SK-N-SH (cell line): Measurements from ENCODE around the gene ZNF280D. TPM values are rescaled to one million over a fixed set of nuclear protein-coding genes. Genes with fewer than 3 reads are reported as not detected.

ENCODE experiments used
- CTCF ChIA-PET: fragments of 300-600, 350-600 bp; formaldehyde crosslinking; extraction: SDS; loops from one replicate; lab custom pipeline; 2021; lab: Yijun Ruan, JAX
- POLR2A ChIA-PET: fragments of 350-600 bp; sonication (Branson Sonifier 250); formaldehyde crosslinking; extraction: SDS; loops from one replicate; lab custom pipeline; 2020; ENCODE audit warnings: antibody characterized with exemption, inconsistent platforms; lab: Yijun Ruan, JAX
- DNase-seq: peaks from one replicate; pipeline ENCODE4 v3.0.0; 2012
- H2AFZ ChIP-seq: fragments of 200-600 bp; sonication (generic); 2 replicates; pipeline ENCODE4 v1.8.1; 2016; ENCODE audit warnings: antibody characterized with exemption, mild to moderate bottlenecking, low read depth
- H3F3A ChIP-seq: fragments of 200-600 bp; sonication (generic); replicated peaks from 2 replicates; pipeline ENCODE3; 2016; ENCODE audit warnings: antibody characterized with exemption, mild to moderate bottlenecking; ENCODE audit not compliant: insufficient read depth
- H3K27ac ChIP-seq, 2 experiments: fragments of 200-500 bp in 1 of 2; fragments of 200-600 bp in 1 of 2; sonication (Bioruptor generic) in 1 of 2; sonication (generic), shearing (Covaris generic) in 1 of 2; 2 replicates each; pipeline versions ENCODE4 v1.5.1 to v1.6.1; 2014 to 2016; ENCODE audit warnings: low read depth in 2 of 2, inconsistent platforms in 1 of 2, low read length in 1 of 2, mild to moderate bottlenecking in 1 of 2, mixed read lengths in 1 of 2
- H3K27me3 ChIP-seq: fragments of 200-600 bp; sonication (generic), shearing (Covaris generic); 2 replicates; pipeline ENCODE4 v1.6.1; 2016; ENCODE audit warnings: mixed run types; ENCODE audit not compliant: insufficient read depth
- H3K36me3 ChIP-seq, 2 experiments: fragments of 200-500 bp in 1 of 2; fragments of 200-600 bp in 1 of 2; sonication (Bioruptor generic) in 1 of 2; sonication (generic) in 1 of 2; replicated peaks in 1 of 2; 2 replicates each; pipeline versions ENCODE3 to v1.5.1; 2014 to 2016; ENCODE audit warnings: low read length in 1 of 2, mild to moderate bottlenecking in 1 of 2; ENCODE audit not compliant: insufficient read depth in 2 of 2, control insufficient read depth in 1 of 2
- H3K4me1 ChIP-seq, 2 experiments: fragments of 200-500 bp in 1 of 2; fragments of 200-600 bp in 1 of 2; sonication (Bioruptor generic) in 1 of 2; sonication (generic), shearing (Covaris generic) in 1 of 2; 2 replicates each; pipeline versions ENCODE4 v1.5.1 to v1.6.1; 2014 to 2016; ENCODE audit warnings: low read depth in 1 of 2, low read length in 1 of 2, mixed run types in 1 of 2; ENCODE audit not compliant: insufficient read depth in 2 of 2, control insufficient read depth in 1 of 2
- H3K4me2 ChIP-seq: fragments of 200-600 bp; sonication (generic), shearing (Covaris generic); 2 replicates; pipeline ENCODE4 v1.6.1; 2017; ENCODE audit warnings: mixed run types
- H3K4me3 ChIP-seq, 2 experiments: fragments of 200-500 bp in 1 of 2; fragments of 200-600 bp in 1 of 2; sonication (Bioruptor generic) in 1 of 2; sonication (generic), shearing (Covaris generic) in 1 of 2; 2 replicates each; pipeline versions ENCODE4 v1.5.1 to v1.8.1; 2014 to 2016; ENCODE audit warnings: low read depth in 2 of 2, inconsistent platforms in 1 of 2, low read length in 1 of 2, mild to moderate bottlenecking in 1 of 2, mixed read lengths in 1 of 2, moderate library complexity in 1 of 2
- H3K79me2 ChIP-seq: fragments of 200-600 bp; sonication (generic); 2 replicates; pipeline ENCODE4 v1.8.1; 2017; ENCODE audit warnings: mild to moderate bottlenecking; ENCODE audit not compliant: insufficient read depth
- H3K9ac ChIP-seq: fragments of 200-600 bp; sonication (generic); 2 replicates; pipeline ENCODE4 v1.6.1; 2017; ENCODE audit warnings: mixed run types
- H3K9me2 ChIP-seq: fragments of 200-600 bp; sonication (generic); 2 replicates; pipeline ENCODE4 v1.6.1; 2017; ENCODE audit warnings: mixed run types
- H3K9me3 ChIP-seq: fragments of 200-600 bp; sonication (generic); 2 replicates; pipeline ENCODE4 v1.6.1; 2017; ENCODE audit warnings: mixed run types, mild to moderate bottlenecking, moderate library complexity
- H4K20me1 ChIP-seq: fragments of 200-600 bp; sonication (generic); 2 replicates; pipeline ENCODE4 v1.6.1; 2017; ENCODE audit warnings: mild to moderate bottlenecking, mixed run types; ENCODE audit not compliant: insufficient read depth
- EP300 ChIP-seq, 2 experiments: IDR thresholded peaks; 2 replicates each; pipeline versions ENCODE4 v1.4.0 to v1.6.1; 2012; ENCODE audit warnings: borderline replicate concordance in 1 of 2, low read depth in 1 of 2, low read length in 1 of 2
- FOSL2 ChIP-seq: IDR thresholded peaks from 2 replicates; pipeline ENCODE4 v1.4.0; 2012; ENCODE audit warnings: low read depth, mild to moderate bottlenecking, moderate library complexity, borderline replicate concordance
- FOXM1 ChIP-seq: IDR thresholded peaks from 2 replicates; pipeline ENCODE4 v1.4.0; 2012; ENCODE audit warnings: low read depth, mild to moderate bottlenecking
- GATA2 ChIP-seq: sonication (generic); formaldehyde crosslinking; IDR thresholded peaks from 2 replicates; pipeline ENCODE4 v1.5.0; 2020; ENCODE audit warnings: mild to moderate bottlenecking, missing genetic modification reagents
- IRF3 ChIP-seq: fragments of 150-350 bp; IDR thresholded peaks from 2 replicates; pipeline ENCODE4 v1.6.1; 2016; ENCODE audit warnings: mild to moderate bottlenecking, low read depth, low read length
- JUND ChIP-seq: IDR thresholded peaks from 2 replicates; pipeline ENCODE4 v1.4.0; 2012
- MXI1 ChIP-seq: IDR thresholded peaks from 2 replicates; pipeline ENCODE4 v1.6.1; 2012; ENCODE audit warnings: mild to moderate bottlenecking, low read depth, low read length, improper control_type of control experiment
- NFIC ChIP-seq: IDR thresholded peaks from 2 replicates; pipeline ENCODE4 v1.4.0; 2012; ENCODE audit warnings: borderline replicate concordance
- NRF1 ChIP-seq: IDR thresholded peaks from 2 replicates; pipeline ENCODE4 v1.6.1; 2012; ENCODE audit warnings: low read depth, mild to moderate bottlenecking, low read length
- POLR2AphosphoS5 ChIP-seq: IDR thresholded peaks from 2 replicates; pipeline ENCODE4 v1.6.1; 2012; ENCODE audit warnings: low read depth, low read length
- RAD21 ChIP-seq: IDR thresholded peaks from 2 replicates; pipeline ENCODE4 v1.6.1; 2012; ENCODE audit warnings: mild to moderate bottlenecking, low read length
- RXRA ChIP-seq: IDR thresholded peaks from 2 replicates; pipeline ENCODE4 v1.4.0; 2012; ENCODE audit warnings: low read depth, mild to moderate bottlenecking, borderline replicate concordance
- SMC3 ChIP-seq: IDR thresholded peaks from 2 replicates; pipeline ENCODE4 v1.6.1; 2012; ENCODE audit warnings: low read depth, low read length, improper control_type of control experiment
- TCF12 ChIP-seq: IDR thresholded peaks from 2 replicates; pipeline ENCODE4 v1.4.0; 2012
- TEAD4 ChIP-seq: IDR thresholded peaks from 2 replicates; pipeline ENCODE4 v1.4.0; 2012; ENCODE audit warnings: mild to moderate bottlenecking, borderline replicate concordance; ENCODE audit not compliant: insufficient read depth
- ZBTB33 ChIP-seq: IDR thresholded peaks from 2 replicates; pipeline ENCODE4 v1.4.0; 2012; ENCODE audit warnings: low read depth, borderline replicate concordance
- WGBS: methylation state at CpG from one replicate; pipeline ENCODE4 v1.1.6; 2017; ENCODE audit warnings: low lambda C conversion rate; 5-methylcytosine and 5-hydroxymethylcytosine counted together
- polyA plus RNA-seq, 3 experiments: library from polyadenylated mRNA; depleted of rRNA; stranded (reverse); fragments of >200 nt; gene quantifications; 2 replicates each; pipeline ENCODE4 v1.2.3, GENCODE V29; 2012
- TF ChIP-seq, protein P1 (sequence below): fragments of 150-350 bp; IDR thresholded peaks from 2 replicates; pipeline ENCODE4 v1.6.1; 2017; ENCODE audit warnings: antibody characterized with exemption, low read length, low read depth, borderline replicate concordance
- TF ChIP-seq, protein P2 (sequence below): IDR thresholded peaks from 2 replicates; pipeline ENCODE4 v1.4.0; 2012; ENCODE audit warnings: low read depth
- TF ChIP-seq, protein P3 (sequence below): IDR thresholded peaks from 2 replicates; pipeline ENCODE4; 2012

The ZNF280D gene
- polyA plus RNA-seq, 1 of the 3 experiments (the other 2 are of a cell fraction) = 5.4 TPM

- CTCF ChIA-PET = interaction anchor here (0.8 kb wide), 1 partner anchor 801 kb away, joined by 3 read pairs; no protein-coding TSS in a partner anchor
- Histone ChIP-seq H4K20me1 (no peaks in the 10 kb centered on the region), H3K4me2 (no peak overlapping the region), H3K4me3 (no peak overlapping the region), H3K9me3 (peaks cover 26% of the 10 kb centered on the region), H3K27ac (no peak overlapping the region), H3K79me2 (no peaks in the 10 kb centered on the region), H3K4me1 (no peaks in the 10 kb centered on the region), H2AFZ (no peak overlapping the region)
- DNase-seq = no peak
- 83% methylated on average over 1 of the region's 1 CpG for WGBS
- TF ChIP-seq GATA2 (CRISPR knock-in tag) = no peak
- TF ChIP-seq, protein P1, sequence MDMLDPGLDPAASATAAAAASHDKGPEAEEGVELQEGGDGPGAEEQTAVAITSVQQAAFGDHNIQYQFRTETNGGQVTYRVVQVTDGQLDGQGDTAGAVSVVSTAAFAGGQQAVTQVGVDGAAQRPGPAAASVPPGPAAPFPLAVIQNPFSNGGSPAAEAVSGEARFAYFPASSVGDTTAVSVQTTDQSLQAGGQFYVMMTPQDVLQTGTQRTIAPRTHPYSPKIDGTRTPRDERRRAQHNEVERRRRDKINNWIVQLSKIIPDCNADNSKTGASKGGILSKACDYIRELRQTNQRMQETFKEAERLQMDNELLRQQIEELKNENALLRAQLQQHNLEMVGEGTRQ = no peak
- TF ChIP-seq FOXM1 = no peak
- TF ChIP-seq NRF1 = no peak
- TF ChIP-seq RAD21 = no peak
- TF ChIP-seq, protein P2, sequence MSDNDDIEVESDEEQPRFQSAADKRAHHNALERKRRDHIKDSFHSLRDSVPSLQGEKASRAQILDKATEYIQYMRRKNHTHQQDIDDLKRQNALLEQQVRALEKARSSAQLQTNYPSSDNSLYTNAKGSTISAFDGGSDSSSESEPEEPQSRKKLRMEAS = no peak
- no peak for TF ChIP-seq IRF3
- TF ChIP-seq TCF12 = no peak
- no peak for TF ChIP-seq JUND
- TF ChIP-seq POLR2AphosphoS5 = no peak
- no peak for TF ChIP-seq NFIC
- TF ChIP-seq TEAD4 = no peak
- TF ChIP-seq EP300 (IDR thresholded peaks at IDR 0.05; ENCODE audit: borderline replicate concordance in 1 of 2, low read depth in 1 of 2, low read length in 1 of 2) = no peak
- TF ChIP-seq ZBTB33 = no peak
- TF ChIP-seq, all 33 proteins: peak for 0
- peaks cover 17% of the 10 kb centered on the region for H3F3A ChIP-seq
- no peaks in the 10 kb centered on the region for H3K9me2 ChIP-seq
- POLR2A ChIA-PET = no interaction called here
- H3K36me3 ChIP-seq = peaks cover 0 to 3% of the 10 kb centered on the region in 2 experiments
- H3K27me3 ChIP-seq = no peaks in the 10 kb centered on the region
- no peak overlapping the region for H3K9ac ChIP-seq
Measured at GRCh38 chr15:56600380-56600779, 132.9 kb downstream of the ZNF280D start.

DNA sequence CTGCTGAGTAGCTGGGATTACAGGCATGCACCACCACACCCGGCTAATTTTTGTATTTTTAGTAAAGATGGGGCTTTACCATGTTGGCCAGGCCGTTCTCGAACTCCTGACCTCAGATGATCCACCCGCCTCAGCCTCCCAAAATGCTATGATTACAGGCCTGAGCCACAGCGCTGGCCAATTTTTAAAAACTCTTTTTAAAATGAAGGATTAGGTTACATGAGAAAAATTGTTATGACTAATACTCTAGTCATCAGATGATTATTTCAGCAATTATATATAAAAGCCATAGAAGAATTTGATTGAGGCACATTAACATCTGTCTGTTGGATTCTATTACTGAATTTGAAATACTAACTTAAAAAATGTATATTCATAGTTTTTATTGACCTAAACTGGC lies 134.3 kb downstream of the ZNF280D start:
- H3K4me2 ChIP-seq = no peak overlapping the region
- peaks cover 0 to 3% of the 10 kb centered on the region in 2 experiments for H3K36me3 ChIP-seq
- H3K9ac ChIP-seq = no peak overlapping the region
- no peaks in the 10 kb centered on the region for H3K4me1 ChIP-seq
- POLR2A ChIA-PET = no interaction called here
- CTCF ChIA-PET = no interaction called here
- H3K27me3 ChIP-seq = no peaks in the 10 kb centered on the region
- 0 out of 2 replicates have a peak, but pooled peaks cover under 1% of the 10 kb centered on the region for H3K9me2 ChIP-seq
- no peak overlapping the region for H2AFZ ChIP-seq
- H3K27ac ChIP-seq = peak overlapping the region in 1 of 2 experiments; percentile 55; a peak in 2 of 4 replicates
- no peak overlapping the region for H3K4me3 ChIP-seq
- no peaks in the 10 kb centered on the region for H3K79me2 ChIP-seq
- peaks cover 14% of the 10 kb centered on the region; the same call in 1 of the 2 replicates for H3K9me3 ChIP-seq
- TF ChIP-seq NRF1 = no peak
- peak; percentile 63 for TF ChIP-seq JUND
- peak; percentile 40 for TF ChIP-seq TCF12
- TF ChIP-seq, protein P1 = no peak
- TF ChIP-seq FOXM1 = no peak
- no peak for TF ChIP-seq MXI1
- TF ChIP-seq TEAD4 = 0 out of 2 replicates have a peak, but pooled peaks have one; percentile 10
- TF ChIP-seq SMC3 = no peak
- TF ChIP-seq RXRA = peak; percentile 37; the same call in 1 of the 2 replicates
- TF ChIP-seq, protein P3, sequence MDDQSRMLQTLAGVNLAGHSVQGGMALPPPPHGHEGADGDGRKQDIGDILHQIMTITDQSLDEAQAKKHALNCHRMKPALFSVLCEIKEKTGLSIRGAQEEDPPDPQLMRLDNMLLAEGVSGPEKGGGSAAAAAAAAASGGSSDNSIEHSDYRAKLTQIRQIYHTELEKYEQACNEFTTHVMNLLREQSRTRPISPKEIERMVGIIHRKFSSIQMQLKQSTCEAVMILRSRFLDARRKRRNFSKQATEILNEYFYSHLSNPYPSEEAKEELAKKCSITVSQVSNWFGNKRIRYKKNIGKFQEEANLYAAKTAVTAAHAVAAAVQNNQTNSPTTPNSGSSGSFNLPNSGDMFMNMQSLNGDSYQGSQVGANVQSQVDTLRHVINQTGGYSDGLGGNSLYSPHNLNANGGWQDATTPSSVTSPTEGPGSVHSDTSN = peak; percentile 20; the same call in 1 of the 2 replicates
- TF ChIP-seq RAD21 = no peak
- peak; percentile 69 for TF ChIP-seq FOSL2
- peak; percentile 28; the same call in 1 of the 2 replicates for TF ChIP-seq NFIC
- no peak for TF ChIP-seq GATA2 (CRISPR knock-in tag)
- TF ChIP-seq, protein P2 = no peak
- no peaks in the 10 kb centered on the region for H4K20me1 ChIP-seq
- no peak for DNase-seq
- 62% methylated on average over 5 of the region's 5 CpGs for WGBS
- peaks cover 17% of the 10 kb centered on the region for H3F3A ChIP-seq
